Camera-type eye (tissue), 1 donor: ENCODE data around the gene MAPRE2. TPM values are rescaled to one million over a fixed set of nuclear protein-coding genes. Genes with fewer than 3 reads are reported as not detected.

ENCODE experiments used
- total RNA-seq: library from RNA; depleted of rRNA; stranded (reverse); fragments of >200 nt; gene quantifications from one replicate; pipeline ENCODE4 v1.2.3, GENCODE V29; 2014

The MAPRE2 gene
- total RNA-seq: 71.9 TPM

DNA sequence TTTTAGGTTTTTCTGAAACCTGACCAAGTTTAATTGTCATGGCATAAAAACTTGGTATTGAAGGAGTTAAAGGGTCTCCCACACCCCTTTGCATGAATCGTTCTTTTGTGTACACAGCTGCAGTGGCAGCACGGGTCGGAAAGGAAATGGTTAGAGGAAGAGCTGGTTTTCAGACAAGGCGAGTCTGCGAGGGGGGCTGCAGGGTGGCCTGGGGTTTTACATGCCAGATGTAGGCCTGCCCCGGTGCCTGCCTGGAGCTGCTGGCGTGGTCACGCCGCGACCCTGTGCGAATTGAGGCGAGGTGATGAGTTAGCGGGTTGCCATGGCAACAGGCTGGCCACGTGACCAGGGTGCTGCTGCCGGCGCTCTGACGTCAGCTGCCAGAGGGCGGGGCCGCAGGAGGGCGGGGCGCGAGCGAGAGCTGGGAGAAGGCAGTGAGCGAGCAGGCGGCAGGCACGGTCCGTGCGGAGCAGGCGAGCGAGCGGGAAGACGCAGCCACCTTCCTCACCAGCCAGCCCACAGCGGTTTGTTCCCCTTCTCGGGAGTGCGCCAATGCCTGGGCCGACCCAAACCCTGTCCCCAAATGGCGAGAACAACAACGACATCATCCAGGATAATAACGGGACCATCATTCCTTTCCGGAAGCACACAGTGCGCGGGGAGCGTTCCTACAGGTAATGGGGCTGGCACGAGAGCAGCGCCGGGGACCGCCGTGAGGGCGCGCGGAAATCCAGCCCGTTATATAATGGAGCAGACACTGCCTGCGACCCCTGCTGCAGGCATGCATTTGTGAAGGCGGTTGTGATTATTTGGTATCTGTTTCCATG is at the start of gene MAPRE2:
MAPRE2 (plus strand) TSS at position 426 of the 827 bp plus-strand sequence; CDS start at position 553, 127 bp downstream.

Other genes with a start within 250 kb of the MAPRE2 start
- 81.5 TPM for gene ZNF397, start 199.6 kb downstream of the MAPRE2 start, total RNA-seq
- 42.3 TPM for gene ZSCAN30, start 248.8 kb downstream of the MAPRE2 start, total RNA-seq